Uterus (tissue), 2 donors: Measurements from ENCODE around the gene HABP4.

Source experiments
- POLR2A ChIP-seq, 2 donors: fragments of 450-650 bp; IDR thresholded peaks; one replicate each; pipeline ENCODE4 v1.6.1; 2016; ENCODE audit warnings: antibody characterized with exemption in 2 of 2, mild to moderate bottlenecking in 1 of 2, moderate library complexity in 1 of 2
- TF ChIP-seq, protein P1 (sequence below), 4 experiments: fragments of 200-600 bp in 2 of 4; fragments of 450-650 bp in 2 of 4; sonication (generic) in 2 of 4; IDR thresholded peaks; one replicate each; pipeline ENCODE4 v1.5.1; 2016 to 2019; ENCODE audit warnings: antibody characterized with exemption in 4 of 4, mild to moderate bottlenecking in 2 of 4, moderate library complexity in 1 of 4

DNA sequence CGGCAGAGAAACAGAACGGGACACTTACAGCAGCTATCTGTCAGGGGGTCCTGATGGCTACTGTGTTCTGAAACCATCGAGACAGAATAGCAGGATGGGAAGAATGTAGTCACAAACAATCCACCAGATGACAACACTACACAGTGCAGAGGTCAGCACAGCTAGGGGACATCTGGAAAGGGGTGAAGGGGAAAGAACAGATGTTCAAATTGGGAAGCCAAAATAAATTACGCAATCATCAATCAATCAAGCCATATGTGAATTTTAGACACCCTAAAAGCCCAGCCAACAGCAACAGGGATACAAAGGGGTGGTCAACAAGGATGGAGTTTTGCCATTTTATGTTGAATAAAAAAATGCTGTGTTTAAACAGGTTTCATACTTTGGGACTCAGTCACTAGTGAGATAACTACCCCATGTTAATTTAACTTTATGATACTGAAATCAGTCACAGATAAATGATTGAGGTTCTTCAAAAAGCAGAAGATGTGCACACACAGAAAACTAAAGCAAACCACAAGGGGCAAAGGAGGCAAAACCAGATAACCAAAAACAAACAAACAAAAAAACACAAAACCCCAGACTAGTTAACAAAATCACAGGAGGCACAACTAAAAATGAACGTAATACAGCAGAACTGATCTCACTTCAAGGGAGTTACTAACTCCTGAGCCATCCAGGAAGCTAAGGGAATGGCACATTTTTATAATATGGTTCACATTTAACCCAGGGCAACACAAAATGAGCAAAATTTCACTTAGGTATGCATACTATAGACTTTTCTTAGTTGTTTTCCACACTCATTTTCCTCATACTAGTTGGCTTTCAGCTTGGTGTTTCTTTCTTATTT, 65.9 kb downstream of the HABP4 start:
- TF ChIP-seq, protein P1, sequence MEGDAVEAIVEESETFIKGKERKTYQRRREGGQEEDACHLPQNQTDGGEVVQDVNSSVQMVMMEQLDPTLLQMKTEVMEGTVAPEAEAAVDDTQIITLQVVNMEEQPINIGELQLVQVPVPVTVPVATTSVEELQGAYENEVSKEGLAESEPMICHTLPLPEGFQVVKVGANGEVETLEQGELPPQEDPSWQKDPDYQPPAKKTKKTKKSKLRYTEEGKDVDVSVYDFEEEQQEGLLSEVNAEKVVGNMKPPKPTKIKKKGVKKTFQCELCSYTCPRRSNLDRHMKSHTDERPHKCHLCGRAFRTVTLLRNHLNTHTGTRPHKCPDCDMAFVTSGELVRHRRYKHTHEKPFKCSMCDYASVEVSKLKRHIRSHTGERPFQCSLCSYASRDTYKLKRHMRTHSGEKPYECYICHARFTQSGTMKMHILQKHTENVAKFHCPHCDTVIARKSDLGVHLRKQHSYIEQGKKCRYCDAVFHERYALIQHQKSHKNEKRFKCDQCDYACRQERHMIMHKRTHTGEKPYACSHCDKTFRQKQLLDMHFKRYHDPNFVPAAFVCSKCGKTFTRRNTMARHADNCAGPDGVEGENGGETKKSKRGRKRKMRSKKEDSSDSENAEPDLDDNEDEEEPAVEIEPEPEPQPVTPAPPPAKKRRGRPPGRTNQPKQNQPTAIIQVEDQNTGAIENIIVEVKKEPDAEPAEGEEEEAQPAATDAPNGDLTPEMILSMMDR (IDR thresholded peaks at IDR 0.05), result no peak
- TF ChIP-seq POLR2A (IDR thresholded peaks at IDR 0.05), result no peak
